ENCODE results near the gene MRGPRF. TPM values are rescaled to one million over a fixed set of nuclear protein-coding genes. Genes with fewer than 3 reads are reported as not detected.

Gene MRGPRF
- total and polyA plus RNA-seq, 7 donors = 1.7 to 3.8 (median 2.7) TPM

DNA sequence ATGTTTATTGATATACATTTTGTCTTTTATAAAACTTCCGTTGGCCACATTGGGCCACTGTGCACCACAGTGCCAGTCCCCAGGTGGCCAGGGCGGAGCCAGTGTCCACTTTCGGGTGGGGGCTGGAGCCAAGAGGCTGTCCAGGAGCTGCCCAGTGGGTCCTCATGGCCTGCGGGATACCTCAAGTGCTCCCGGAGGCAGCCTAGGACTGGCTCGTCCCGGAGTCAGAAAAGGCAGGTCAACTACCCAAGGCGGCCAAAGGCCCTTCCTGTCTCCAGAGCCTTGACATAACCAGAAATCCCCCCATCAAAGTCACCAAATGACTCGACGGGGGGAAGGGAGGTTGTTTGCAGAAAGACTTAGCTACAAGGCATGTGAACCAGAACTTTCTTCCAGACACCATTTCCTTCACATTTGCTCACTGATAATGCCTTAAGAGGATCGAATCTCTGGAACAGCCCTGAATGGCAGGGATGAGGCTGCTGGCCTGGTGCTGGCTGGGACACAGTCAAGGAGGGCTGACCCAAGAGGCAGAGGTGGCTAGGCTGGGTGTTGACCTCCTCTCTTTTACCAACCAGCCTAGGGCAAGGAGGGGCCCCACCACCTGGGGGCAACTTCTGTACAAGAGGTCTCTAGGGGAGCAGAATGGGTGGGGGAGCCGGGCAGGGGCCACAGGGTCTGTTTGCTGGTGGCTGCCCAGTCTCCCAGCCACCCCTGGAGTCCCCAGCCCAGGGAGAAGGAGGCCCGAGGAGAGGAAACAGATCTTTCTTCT, 8.4 kb downstream of the MRGPRF start:
- peak in 1 of 2 donors; percentile 38 for DNase-seq

DNA sequence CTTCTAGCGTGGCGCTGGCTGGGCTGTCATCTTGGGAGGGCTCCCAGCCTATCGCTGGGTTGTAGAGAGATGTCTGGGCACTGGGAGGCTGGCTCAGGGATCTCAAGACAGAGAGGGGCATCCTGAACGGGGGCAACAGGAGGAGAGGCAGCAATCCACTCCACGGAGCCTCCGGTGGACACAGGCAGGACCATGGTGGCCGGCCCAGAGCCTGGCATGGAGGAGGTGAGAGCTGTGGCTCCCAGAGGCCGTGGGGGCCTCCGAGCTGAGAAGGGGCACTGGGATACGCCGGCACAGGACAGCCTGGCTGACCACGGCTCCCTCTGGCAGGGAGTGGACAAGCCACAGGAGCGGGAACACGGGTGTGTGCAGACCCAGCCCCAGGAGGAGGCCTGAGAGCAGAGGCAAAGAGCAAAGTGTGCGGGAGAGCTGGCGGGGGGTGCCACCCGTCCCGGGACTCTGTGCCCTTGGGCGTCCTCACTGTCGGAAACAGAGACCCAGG, 9.1 kb downstream of the MRGPRF start:
- ATAC-seq (no peak), DNase-seq (peak in 1 of 2 donors; percentile 46)
- Histone ChIP-seq H3K36me3 (ENCODE audit: insufficient read depth in 1 of 2, low read depth in 1 of 2) (no peaks in the 10 kb centered on the region), H3K4me3 (no peak overlapping the region), H3K27ac (no peak overlapping the region), H3K9me3 (no peaks in the 10 kb centered on the region), H3K27me3 (ENCODE audit: insufficient read depth in 3 of 3, low read length in 2 of 3) (peaks cover 0 to 73% (median 12%) of the 10 kb centered on the region in 3 donors), H3K4me1 (no peaks in the 10 kb centered on the region)
- intact Hi-C loops (cut with DNase I) = no loop called here
- WGBS, 3 donors = 87 to 94% (median 90%) methylated on average over 20 of the region's 20 CpGs
- TF ChIP-seq, protein P1, sequence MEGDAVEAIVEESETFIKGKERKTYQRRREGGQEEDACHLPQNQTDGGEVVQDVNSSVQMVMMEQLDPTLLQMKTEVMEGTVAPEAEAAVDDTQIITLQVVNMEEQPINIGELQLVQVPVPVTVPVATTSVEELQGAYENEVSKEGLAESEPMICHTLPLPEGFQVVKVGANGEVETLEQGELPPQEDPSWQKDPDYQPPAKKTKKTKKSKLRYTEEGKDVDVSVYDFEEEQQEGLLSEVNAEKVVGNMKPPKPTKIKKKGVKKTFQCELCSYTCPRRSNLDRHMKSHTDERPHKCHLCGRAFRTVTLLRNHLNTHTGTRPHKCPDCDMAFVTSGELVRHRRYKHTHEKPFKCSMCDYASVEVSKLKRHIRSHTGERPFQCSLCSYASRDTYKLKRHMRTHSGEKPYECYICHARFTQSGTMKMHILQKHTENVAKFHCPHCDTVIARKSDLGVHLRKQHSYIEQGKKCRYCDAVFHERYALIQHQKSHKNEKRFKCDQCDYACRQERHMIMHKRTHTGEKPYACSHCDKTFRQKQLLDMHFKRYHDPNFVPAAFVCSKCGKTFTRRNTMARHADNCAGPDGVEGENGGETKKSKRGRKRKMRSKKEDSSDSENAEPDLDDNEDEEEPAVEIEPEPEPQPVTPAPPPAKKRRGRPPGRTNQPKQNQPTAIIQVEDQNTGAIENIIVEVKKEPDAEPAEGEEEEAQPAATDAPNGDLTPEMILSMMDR (IDR thresholded peaks at IDR 0.05) = no peak

More for the DNA sequence above, 8.4 kb downstream of the MRGPRF start:
- peaks cover 0 to 70% (median 15%) of the 10 kb centered on the region in 3 donors for H3K27me3 ChIP-seq (ENCODE audit: insufficient read depth in 3 of 3, low read length in 2 of 3)
- intact Hi-C loops (cut with DNase I) = no loop called here
- no peaks in the 10 kb centered on the region for H3K4me1 ChIP-seq
- WGBS, 3 donors = 84 to 86% (median 86%) methylated on average over 12 to 13 of the region's 13 CpGs
- TF ChIP-seq, protein P1 (IDR thresholded peaks at IDR 0.05) = no peak
- ATAC-seq = no peak
- H3K36me3 ChIP-seq (ENCODE audit: insufficient read depth in 1 of 2, low read depth in 1 of 2) = no peaks in the 10 kb centered on the region
- no peak overlapping the region for H3K27ac ChIP-seq
- no peak overlapping the region for H3K4me3 ChIP-seq
- H3K9me3 ChIP-seq = no peaks in the 10 kb centered on the region

DNA sequence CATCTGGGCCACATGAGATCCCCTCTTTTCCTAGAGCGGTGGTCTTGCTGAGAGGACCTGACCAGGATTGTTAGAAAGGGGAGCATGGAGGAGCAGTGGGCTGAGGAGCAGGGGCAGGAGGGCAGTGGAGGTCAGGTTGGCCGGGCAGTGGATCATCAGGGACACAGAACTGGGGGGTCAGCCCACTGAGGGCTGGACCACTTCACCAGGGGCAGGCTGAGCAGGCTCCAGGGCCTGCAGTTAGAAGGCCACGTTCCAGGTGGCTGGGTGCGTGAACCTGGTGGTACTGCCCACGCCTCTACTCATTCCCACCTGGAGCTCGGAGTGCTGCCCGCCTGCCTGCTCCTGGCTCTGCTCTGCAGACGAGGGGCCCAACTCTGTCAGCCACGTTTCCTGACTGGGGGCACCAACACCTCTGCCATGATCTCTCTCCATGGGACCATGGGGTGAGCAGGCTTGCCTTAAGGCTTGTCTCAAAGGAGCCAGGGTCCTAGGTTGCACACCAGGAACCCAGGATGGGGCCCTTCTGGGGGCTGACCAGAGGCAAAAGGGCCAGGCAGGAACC, 9.7 kb downstream of the MRGPRF start:
- 89 to 94% (median 93%) methylated on average over 7 to 9 of the region's 9 CpGs for WGBS, 3 donors
- intact Hi-C loops (cut with DNase I) = no loop called here
- no peaks in the 10 kb centered on the region for H3K9me3 ChIP-seq
- no peak for ATAC-seq
- peaks cover 0 to 76% (median 10%) of the 10 kb centered on the region in 3 donors for H3K27me3 ChIP-seq (ENCODE audit: insufficient read depth in 3 of 3, low read length in 2 of 3)
- TF ChIP-seq, protein P1 (IDR thresholded peaks at IDR 0.05) = no peak
- H3K36me3 ChIP-seq (ENCODE audit: insufficient read depth in 1 of 2, low read depth in 1 of 2) = no peaks in the 10 kb centered on the region
- no peaks in the 10 kb centered on the region for H3K4me1 ChIP-seq
- H3K4me3 ChIP-seq = no peak overlapping the region
- peak in 1 of 2 donors; percentile 26 for DNase-seq
- no peak overlapping the region for H3K27ac ChIP-seq

DNA sequence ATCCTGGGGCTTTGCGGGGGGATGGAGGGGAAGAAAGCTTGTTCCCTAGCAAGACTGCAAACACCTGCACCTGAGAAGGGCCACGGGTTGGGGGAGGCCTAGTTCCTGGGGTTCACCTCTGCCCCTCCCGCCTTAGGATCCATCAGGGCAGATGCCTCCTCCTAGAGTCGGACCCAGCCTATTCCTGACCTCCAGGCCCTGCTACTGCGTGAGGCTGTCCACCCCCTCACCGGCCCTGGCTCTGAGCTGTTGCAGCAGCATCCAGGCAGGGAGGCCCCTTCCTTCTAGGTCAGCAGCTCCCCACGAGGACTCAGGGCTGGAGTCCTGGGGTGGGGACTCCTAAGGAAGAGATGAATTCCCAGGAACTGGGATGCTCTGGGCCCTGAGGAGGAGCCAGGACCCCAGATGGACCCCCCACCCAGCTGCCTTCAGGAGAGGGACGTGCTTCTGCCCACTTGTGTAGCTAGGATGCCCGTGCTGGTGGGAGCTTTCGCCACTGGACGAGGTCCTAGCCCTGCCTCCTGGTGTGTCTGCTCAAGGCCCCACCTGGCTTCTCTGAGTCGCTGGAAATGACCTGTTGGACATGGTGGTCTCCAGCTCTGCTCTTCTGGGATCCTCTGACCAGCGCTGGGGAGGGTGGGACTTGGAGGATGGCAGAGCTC, 10.3 kb downstream of the MRGPRF start:
- Histone ChIP-seq H3K4me1 (no peaks in the 10 kb centered on the region), H3K9me3 (no peaks in the 10 kb centered on the region), H3K4me3 (no peak overlapping the region), H3K27ac (no peak overlapping the region), H3K36me3 (ENCODE audit: insufficient read depth in 1 of 2, low read depth in 1 of 2) (no peaks in the 10 kb centered on the region), H3K27me3 (ENCODE audit: insufficient read depth in 3 of 3, low read length in 2 of 3) (peaks cover 0 to 75% (median 5%) of the 10 kb centered on the region in 3 donors)
- ATAC-seq = no peak
- TF ChIP-seq, protein P1 (IDR thresholded peaks at IDR 0.05) = no peak
- intact Hi-C loops (cut with DNase I) = no loop called here
- 75 to 87% (median 83%) methylated on average over 13 of the region's 13 CpGs for WGBS, 3 donors
- DNase-seq = peak in 1 of 2 donors; percentile 42

Data from psoas muscle (tissue), 8 donors.